Tibial nerve (tissue), 4 donors: ENCODE data around the gene MRPS34.

Experiments
- EP300 ChIP-seq, 2 donors: sonication (generic); formaldehyde crosslinking; IDR thresholded peaks; one replicate each; pipeline ENCODE4 v1.6.1; 2017; ENCODE audit warnings: antibody characterized with exemption in 2 of 2, mild to moderate bottlenecking in 1 of 2
- POLR2A ChIP-seq, 2 donors: fragments of 450-650 bp; IDR thresholded peaks; one replicate each; pipeline ENCODE4 v1.6.1; 2017; ENCODE audit warnings: antibody characterized with exemption in 2 of 2, mild to moderate bottlenecking in 2 of 2, moderate library complexity in 2 of 2
- TF ChIP-seq, protein P1 (sequence below), 5 experiments: fragments of 200-600 bp in 3 of 5; fragments of 450-650 bp in 2 of 5; sonication (generic) in 3 of 5; IDR thresholded peaks; one replicate each; pipeline ENCODE4 v1.5.1; 2016 to 2019; ENCODE audit warnings: antibody characterized with exemption in 5 of 5, mild to moderate bottlenecking in 3 of 5, moderate library complexity in 2 of 5

DNA sequence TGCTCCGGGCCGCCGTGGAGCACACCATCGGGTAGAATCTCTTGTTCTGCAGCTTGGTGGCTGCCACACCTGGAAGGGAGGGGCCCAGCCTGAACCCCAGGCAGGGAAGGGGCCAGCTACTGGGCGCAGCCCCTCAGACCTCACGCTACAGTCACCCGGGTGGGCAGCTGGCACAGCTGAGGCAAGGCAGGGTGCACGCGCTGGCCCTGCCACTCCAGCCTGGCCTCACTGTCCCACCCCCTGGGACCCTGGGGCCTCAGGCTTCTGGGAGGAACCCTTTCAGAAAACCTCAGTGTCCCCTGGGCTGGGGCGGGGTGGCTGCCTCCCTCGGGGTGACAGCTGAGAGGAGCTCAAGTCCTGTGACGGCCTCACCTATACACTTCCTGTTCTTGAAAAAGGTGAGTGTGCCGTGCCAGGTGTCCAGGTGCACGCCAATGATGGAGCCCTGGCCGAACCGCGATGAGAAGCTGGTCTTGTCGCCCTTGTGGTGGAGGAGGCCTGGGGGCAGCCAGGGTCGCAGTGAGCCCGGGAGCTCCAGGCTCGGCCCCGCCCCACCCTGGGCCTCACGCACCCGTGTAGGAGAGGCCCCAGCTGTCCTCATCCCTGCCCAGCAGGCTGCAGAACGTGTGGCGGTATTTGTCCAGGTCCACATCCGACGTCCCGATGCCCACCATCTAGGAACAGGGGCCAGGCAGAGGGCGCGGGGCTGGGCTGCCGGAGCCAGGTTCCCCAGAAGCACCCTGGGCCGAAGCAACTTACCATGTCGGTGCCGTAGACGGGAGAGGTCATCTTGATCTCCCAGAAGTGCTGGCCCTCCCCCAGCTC, 4.7 kb upstream of the MRPS34 start:
- TF ChIP-seq, protein P1, sequence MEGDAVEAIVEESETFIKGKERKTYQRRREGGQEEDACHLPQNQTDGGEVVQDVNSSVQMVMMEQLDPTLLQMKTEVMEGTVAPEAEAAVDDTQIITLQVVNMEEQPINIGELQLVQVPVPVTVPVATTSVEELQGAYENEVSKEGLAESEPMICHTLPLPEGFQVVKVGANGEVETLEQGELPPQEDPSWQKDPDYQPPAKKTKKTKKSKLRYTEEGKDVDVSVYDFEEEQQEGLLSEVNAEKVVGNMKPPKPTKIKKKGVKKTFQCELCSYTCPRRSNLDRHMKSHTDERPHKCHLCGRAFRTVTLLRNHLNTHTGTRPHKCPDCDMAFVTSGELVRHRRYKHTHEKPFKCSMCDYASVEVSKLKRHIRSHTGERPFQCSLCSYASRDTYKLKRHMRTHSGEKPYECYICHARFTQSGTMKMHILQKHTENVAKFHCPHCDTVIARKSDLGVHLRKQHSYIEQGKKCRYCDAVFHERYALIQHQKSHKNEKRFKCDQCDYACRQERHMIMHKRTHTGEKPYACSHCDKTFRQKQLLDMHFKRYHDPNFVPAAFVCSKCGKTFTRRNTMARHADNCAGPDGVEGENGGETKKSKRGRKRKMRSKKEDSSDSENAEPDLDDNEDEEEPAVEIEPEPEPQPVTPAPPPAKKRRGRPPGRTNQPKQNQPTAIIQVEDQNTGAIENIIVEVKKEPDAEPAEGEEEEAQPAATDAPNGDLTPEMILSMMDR (IDR thresholded peaks at IDR 0.05), result no peak
- no peak for TF ChIP-seq POLR2A (IDR thresholded peaks at IDR 0.05)
- no peak for TF ChIP-seq EP300 (IDR thresholded peaks at IDR 0.05)
